GM21390 (cell line): Measurements from ENCODE around the gene MPDU1.
"Not testable (repeated sequence)": the region's sequence is repeated elsewhere in the genome, so short reads cannot be mapped to it uniquely, and the experiment has no call there.

Experiments
- ATAC-seq: cut with Tn5 transposase; IDR thresholded peaks from one replicate; pipeline ENCODE4 v1.9.1; 2021; ENCODE audit not compliant: unreplicated experiment

Gene MPDU1

GRCh38 chr17:7579834-7580603, 3.6 kb upstream of the MPDU1 start:
- ATAC-seq = no peak

- no peak for ATAC-seq
Measured at GRCh38 chr17:7580604-7581575, 2.8 kb upstream of the MPDU1 start.

- no peak for ATAC-seq
Measured at GRCh38 chr17:7582396-7583252, 1.0 kb upstream of the MPDU1 start.

GRCh38 chr17:7586673-7587419, 3.2 kb downstream of the MPDU1 start:
- ATAC-seq = no peak

- no peak for ATAC-seq
Measured at GRCh38 chr17:7587420-7588151, 3.9 kb downstream of the MPDU1 start.

GRCh38 chr17:7588553-7589203, 5.0 kb downstream of the MPDU1 start:
- no peak for ATAC-seq

GRCh38 chr17:7589204-7589868, 5.7 kb downstream of the MPDU1 start:
- no peak for ATAC-seq

- no peak for ATAC-seq
Measured at GRCh38 chr17:7589891-7590691, 6.4 kb downstream of the MPDU1 start, which contains the start of gene SOX15. SOX15 (minus strand) TSS chr17:7590094; CDS start chr17:7589676, 418 bp downstream.

- ATAC-seq = no peak
Measured at GRCh38 chr17:7590743-7591142, 7.1 kb downstream of the MPDU1 start.

GRCh38 chr17:7591596-7591995, 7.9 kb downstream of the MPDU1 start:
- no peak for ATAC-seq

- ATAC-seq = no peak
Measured at GRCh38 chr17:7592422-7593021, 8.9 kb downstream of the MPDU1 start.

- ATAC-seq = no peak
Measured at GRCh38 chr17:7593296-7593695, 9.6 kb downstream of the MPDU1 start.

- not testable (repeated sequence) for ATAC-seq
Measured at GRCh38 chr17:7597561-7597960, 13.9 kb downstream of the MPDU1 start.

GRCh38 chr17:7606280-7606679, 22.6 kb downstream of the MPDU1 start:
- ATAC-seq = no peak

- ATAC-seq = no peak
Measured at GRCh38 chr17:7610641-7611040, 27.0 kb downstream of the MPDU1 start.

GRCh38 chr17:7611635-7612293, 28.1 kb downstream of the MPDU1 start:
- ATAC-seq = no peak

GRCh38 chr17:7612294-7612640, 28.6 kb downstream of the MPDU1 start:
- no peak for ATAC-seq
